ENCODE measurements around the gene LITAF. TPM values are rescaled to one million over a fixed set of nuclear protein-coding genes. Genes with fewer than 3 reads are reported as not detected.
"Not testable (repeated sequence)": the region's sequence is repeated elsewhere in the genome, so short reads cannot be mapped to it uniquely, and the experiment has no call there.

The LITAF gene
- total RNA-seq, 1 donor from 2014 or later = 102 TPM

- intact Hi-C loops (cut with micrococcal nuclease) = no loop called here
These were observed 14.7 kb upstream of the LITAF start for GRCh38 chr16:11601425-11601824.

GRCh38 chr16:11599579-11599978 is 12.9 kb upstream of the LITAF start:
- intact Hi-C loops (cut with micrococcal nuclease) = no loop called here

- intact Hi-C loops (cut with micrococcal nuclease) = no loop called here
These were observed 10.7 kb upstream of the LITAF start for GRCh38 chr16:11597235-11598095.

- intact Hi-C loops (cut with micrococcal nuclease) = no loop called here
These were observed 10.0 kb upstream of the LITAF start for GRCh38 chr16:11596572-11597226.

- intact Hi-C loops (cut with micrococcal nuclease) = no loop called here
These were observed 6.9 kb upstream of the LITAF start for GRCh38 chr16:11593581-11593980.

- intact Hi-C loops (cut with micrococcal nuclease) = not testable (repeated sequence)
These were observed 6.4 kb upstream of the LITAF start for GRCh38 chr16:11593076-11593475.

- intact Hi-C loops (cut with micrococcal nuclease) = not testable (repeated sequence)
These were observed 4.9 kb upstream of the LITAF start for GRCh38 chr16:11591630-11592029.

GRCh38 chr16:11589198-11589550 is 2.5 kb upstream of the LITAF start:
- intact Hi-C loops (cut with micrococcal nuclease) = loop anchor here (2.0 to 10.0 kb wide), 4 partner anchors 34 to 634 kb away; no protein-coding TSS in a partner anchor

GRCh38 chr16:11588321-11589197 is 1.8 kb upstream of the LITAF start:
- intact Hi-C loops (cut with micrococcal nuclease) = loop anchor here (2.0 to 10.0 kb wide), 4 partner anchors 34 to 634 kb away; no protein-coding TSS in a partner anchor

GRCh38 chr16:11587643-11588247 is 1.0 kb upstream of the LITAF start:
- intact Hi-C loops (cut with micrococcal nuclease) = loop anchor here (2.0 to 10.0 kb wide), 4 partner anchors 35 to 633 kb away; no protein-coding TSS in a partner anchor

GRCh38 chr16:11586378-11586855 is 302 bp downstream of the LITAF start:
- intact Hi-C loops (cut with micrococcal nuclease) = loop anchor here (10.0 kb wide), 3 partner anchors 148 to 632 kb away; no protein-coding TSS in a partner anchor

GRCh38 chr16:11585460-11586377 is 1.0 kb downstream of the LITAF start:
- intact Hi-C loops (cut with micrococcal nuclease) = loop anchor here (2.0 to 10.0 kb wide), 4 partner anchors 53 to 631 kb away; no protein-coding TSS in a partner anchor

GRCh38 chr16:11583889-11584565 is 2.7 kb downstream of the LITAF start:
- intact Hi-C loops (cut with micrococcal nuclease) = loop anchor here (1.0 to 10.0 kb wide), 5 partner anchors 24 to 629 kb away; no protein-coding TSS in a partner anchor

GRCh38 chr16:11583166-11583565 is 3.6 kb downstream of the LITAF start:
- intact Hi-C loops (cut with micrococcal nuclease) = loop anchor here (10.0 kb wide), 3 partner anchors 152 to 628 kb away; no protein-coding TSS in a partner anchor

GRCh38 chr16:11582157-11582814 is 4.4 kb downstream of the LITAF start:
- intact Hi-C loops (cut with micrococcal nuclease) = loop anchor here (10.0 kb wide), 3 partner anchors 153 to 627 kb away; no protein-coding TSS in a partner anchor

- intact Hi-C loops (cut with micrococcal nuclease) = loop anchor here (10.0 kb wide), 3 partner anchors 153 to 627 kb away; no protein-coding TSS in a partner anchor
These were observed 5.0 kb downstream of the LITAF start for GRCh38 chr16:11581678-11582077.

GRCh38 chr16:11580451-11581086 is 6.2 kb downstream of the LITAF start:
- intact Hi-C loops (cut with micrococcal nuclease) = loop anchor here (10.0 kb wide), 3 partner anchors 154 to 626 kb away; no protein-coding TSS in a partner anchor

- intact Hi-C loops (cut with micrococcal nuclease) = not testable (repeated sequence)
These were observed 9.4 kb downstream of the LITAF start for GRCh38 chr16:11577290-11577660.

Data from T-helper 2 cell treated with Interferon-gamma antibody and Interleukin-4, amounts not matched to agents 100 ng/mL and 5 ng/mL, for 36 hours (primary cell).